HEK293T (cell line): ENCODE data around the gene IRF1.

Experiments
- BHLHE40 ChIP-seq: fragments of 450-650 bp; IDR thresholded peaks from 2 replicates; pipeline ENCODE4 v1.6.1; 2016; ENCODE audit warnings: mild to moderate bottlenecking, moderate library complexity, borderline replicate concordance
- FOXA1 ChIP-seq: fragments of 450-650 bp; IDR thresholded peaks from 2 replicates; pipeline ENCODE4 v1.6.1; 2016; ENCODE audit warnings: mild to moderate bottlenecking
- FOXK2 ChIP-seq: fragments of 450-650 bp; IDR thresholded peaks from 2 replicates; pipeline ENCODE4 v1.6.1; 2016; ENCODE audit warnings: mild to moderate bottlenecking
- LEF1 ChIP-seq: fragments of 450-650 bp; IDR thresholded peaks from 2 replicates; pipeline ENCODE4 v1.6.1; 2017; ENCODE audit warnings: mild to moderate bottlenecking, borderline replicate concordance
- NFRKB ChIP-seq: fragments of 450-650 bp; IDR thresholded peaks from 2 replicates; pipeline ENCODE4 v1.6.1; 2016; ENCODE audit warnings: mild to moderate bottlenecking, moderate library complexity
- SP1 ChIP-seq: fragments of 450-650 bp; IDR thresholded peaks from 2 replicates; pipeline ENCODE4 v1.6.1; 2017

- no peak for TF ChIP-seq FOXK2
- no peak for TF ChIP-seq NFRKB
- TF ChIP-seq SP1, result no peak
- TF ChIP-seq LEF1, result no peak
- TF ChIP-seq FOXA1, result no peak
- TF ChIP-seq BHLHE40, result no peak
These were observed 2.6 kb downstream of the IRF1 start for GRCh38 chr5:132487841-132488555.
